HG03558 (cell line): ENCODE results near the gene GPR162.

ENCODE experiments used
- ATAC-seq: cut with Tn5 transposase; IDR thresholded peaks from one replicate; pipeline ENCODE4 v1.9.1; 2021; ENCODE audit warnings: moderate number of reproducible peaks; ENCODE audit not compliant: unreplicated experiment; ENCODE audit errors: extremely low read depth

The GPR162 gene

DNA sequence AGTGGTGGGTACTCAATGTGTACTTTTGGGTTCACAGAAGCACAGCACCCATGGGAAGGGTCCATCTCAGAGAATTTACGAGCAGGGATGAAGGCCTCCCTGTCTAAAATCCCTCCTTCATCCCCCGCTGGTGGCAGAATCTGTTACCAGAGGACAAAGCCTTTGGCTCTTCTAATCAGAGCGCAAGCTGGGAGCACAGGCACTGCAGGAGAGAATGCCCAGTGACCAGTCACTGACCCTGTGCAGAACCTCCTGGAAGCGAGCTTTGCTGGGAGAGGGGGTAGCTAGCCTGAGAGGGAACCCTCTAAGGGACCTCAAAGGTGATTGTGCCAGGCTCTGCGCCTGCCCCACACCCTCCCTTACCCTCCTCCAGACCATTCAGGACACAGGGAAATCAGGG lies 1.5 kb upstream of the GPR162 start:
- no peak for ATAC-seq

DNA sequence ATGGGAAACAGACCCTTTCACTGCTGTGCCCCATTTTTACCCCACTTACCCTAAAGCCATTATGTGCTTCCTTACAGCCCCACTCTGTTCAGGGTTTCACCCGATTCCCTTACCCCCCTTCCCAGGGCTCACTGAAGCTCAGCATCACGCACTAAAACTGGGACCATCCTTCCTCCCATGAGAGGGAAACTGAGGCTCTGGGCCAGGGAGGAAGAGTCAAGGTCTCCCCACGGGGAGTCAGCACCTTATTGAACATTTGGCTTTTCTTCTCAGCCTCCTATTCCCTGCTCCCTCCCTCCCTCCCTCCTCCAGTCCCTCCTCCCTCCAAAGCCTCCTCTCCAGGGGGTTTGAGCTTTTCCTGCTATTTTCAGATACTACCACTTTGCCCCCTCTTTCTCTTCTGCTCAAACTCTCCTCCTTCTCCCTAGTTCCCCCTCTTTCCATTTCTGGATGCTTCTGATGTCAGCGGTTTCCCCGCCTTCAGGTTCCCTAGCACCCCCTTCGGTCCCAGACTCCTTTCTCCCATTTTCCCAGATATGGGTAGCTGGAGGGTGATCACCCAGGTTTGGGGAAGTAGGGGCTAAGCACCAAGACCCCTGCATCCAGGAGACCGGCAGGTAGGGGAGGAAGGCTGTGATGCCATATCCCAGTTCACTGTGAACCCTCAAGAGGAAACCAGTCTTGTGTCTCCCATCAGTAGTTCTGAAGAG lies 960 bp downstream of the GPR162 start:
- no peak for ATAC-seq

DNA sequence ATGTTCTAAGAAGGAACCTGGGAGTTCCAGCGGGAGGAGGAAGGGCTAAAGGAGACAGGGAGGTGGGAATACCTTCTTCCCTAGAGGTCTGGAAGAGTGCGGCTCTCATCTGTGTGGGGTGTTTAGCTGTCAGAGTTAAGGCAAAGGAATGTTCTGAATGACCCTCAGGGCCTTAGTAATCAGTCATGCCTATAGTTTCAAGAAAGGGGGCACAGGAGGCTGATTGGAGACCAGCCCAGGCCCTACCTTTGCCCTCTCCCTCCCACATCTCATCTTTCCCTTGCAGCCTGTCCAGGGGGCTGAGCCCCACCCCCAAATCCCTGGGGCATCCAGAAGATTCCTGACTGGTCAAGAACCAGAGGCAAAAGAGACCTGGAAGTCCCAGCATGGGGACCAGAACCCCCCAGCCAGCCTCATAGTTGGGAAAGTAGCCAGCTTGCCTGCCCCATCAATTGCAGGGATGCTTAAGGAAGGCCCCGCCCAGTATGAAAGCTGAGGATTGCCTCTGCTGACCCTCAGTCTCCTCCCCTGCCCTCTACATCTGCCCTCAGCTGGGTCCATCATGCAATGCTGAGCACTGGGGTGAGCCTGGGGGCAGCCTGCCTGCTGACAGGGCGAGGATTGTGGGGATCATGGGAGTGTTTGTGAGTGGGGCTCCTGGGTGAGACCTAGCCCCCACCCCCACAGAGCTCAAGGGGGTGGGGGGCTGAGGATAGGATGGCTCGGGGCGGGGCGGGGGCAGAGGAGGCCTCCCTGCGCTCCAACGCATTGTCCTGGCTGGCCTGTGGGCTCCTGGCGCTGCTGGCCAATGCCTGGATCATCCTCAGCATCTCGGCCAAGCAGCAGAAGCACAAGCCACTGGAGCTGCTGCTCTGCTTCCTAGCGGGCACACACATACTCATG lies 1.8 kb downstream of the GPR162 start:
- ATAC-seq = no peak

DNA sequence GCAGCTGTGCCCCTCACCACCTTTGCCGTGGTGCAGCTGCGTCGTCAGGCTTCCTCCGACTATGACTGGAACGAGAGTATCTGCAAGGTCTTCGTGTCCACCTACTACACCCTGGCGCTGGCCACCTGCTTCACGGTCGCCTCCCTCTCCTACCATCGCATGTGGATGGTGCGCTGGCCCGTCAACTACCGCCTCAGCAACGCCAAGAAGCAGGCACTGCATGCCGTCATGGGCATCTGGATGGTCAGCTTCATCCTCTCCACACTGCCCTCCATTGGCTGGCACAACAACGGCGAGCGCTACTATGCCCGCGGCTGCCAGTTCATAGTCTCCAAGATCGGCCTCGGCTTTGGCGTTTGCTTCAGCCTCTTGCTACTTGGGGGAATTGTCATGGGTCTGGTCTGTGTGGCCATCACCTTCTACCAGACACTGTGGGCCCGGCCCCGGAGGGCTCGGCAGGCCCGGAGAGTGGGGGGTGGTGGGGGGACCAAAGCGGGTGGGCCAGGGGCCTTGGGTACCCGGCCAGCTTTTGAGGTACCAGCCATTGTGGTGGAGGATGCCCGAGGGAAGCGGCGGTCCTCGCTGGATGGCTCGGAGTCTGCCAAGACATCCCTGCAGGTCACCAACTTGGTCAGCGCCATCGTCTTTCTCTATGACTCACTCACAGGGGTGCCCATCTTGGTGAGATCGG lies 2.6 kb downstream of the GPR162 start:
- ATAC-seq = no peak

DNA sequence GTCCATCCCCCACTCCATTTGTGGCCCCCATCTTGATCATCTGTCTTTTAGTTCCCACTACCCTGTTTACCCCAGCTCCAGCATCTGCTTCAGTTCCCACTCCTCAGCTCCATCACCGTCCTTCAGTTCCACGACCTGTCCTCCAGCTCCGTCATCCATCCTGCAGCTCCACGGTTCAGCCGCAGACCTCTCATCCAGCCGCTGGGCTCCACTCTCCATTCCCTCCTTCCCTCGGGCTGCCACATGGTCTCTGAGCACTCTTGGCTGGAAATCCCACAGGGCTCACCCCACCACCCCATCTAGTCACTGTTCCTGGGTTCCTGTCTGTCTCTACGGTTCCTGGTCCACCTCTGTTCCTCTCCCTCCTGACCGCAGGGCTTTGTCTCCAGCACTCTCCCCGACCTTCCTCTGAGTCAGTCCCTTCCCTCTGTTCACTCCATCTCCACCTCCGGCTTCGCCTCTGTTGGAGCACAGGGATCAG lies 3.3 kb downstream of the GPR162 start:
- no peak for ATAC-seq

DNA sequence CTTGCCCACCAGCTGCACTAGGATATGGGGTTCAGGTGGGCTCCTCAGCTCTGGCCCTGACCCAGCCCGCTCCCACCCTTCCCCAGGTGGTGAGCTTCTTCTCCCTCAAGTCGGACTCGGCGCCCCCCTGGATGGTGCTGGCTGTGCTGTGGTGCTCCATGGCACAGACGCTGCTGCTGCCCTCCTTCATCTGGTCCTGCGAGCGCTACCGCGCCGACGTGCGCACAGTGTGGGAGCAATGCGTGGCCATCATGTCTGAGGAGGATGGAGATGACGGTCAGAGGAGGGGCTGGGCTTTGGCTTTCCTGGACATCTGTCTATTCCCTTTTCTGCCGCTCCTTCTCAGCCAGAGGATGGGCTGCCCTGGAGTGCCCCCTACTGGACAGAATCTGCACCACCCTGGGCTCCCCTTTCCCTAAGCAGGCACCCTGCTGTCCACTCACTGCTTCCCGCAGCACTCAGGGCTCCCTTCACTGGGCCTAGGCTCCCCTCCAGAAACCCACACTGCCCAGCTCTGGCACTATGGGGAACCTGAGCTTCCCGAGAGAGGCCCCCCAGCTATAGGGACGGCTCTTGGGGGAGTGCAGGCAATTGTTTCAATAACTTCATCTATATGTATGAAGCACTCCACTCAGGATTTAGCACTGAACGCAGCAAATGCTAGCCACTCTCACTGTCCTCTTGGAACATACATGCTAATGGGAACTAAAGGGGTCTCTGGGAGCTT lies 3.9 kb downstream of the GPR162 start:
- no peak for ATAC-seq

DNA sequence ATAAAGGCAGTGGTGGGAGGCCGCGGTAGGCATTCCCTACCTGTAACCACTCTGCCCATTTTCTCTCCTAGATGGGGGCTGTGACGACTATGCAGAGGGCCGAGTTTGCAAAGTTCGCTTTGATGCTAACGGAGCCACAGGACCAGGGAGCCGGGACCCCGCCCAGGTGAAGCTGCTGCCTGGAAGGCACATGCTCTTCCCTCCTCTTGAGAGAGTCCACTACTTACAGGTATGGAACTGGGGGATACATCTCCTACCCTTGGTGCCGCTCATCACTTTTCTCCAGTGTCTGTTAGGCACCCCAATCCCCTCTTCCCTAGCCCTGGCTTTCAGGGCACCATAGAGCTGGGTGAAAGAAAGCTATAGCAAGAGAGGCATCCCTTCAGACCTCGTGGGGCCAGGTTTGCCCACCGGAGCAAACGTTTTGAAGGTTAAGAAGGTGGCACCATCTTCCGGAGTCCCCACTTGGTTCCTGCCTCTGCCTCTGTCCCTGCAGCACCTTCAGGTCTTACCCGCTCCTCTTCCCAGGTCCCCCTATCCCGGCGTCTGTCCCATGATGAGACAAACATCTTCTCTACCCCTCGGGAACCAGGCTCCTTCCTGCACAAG lies 4.6 kb downstream of the GPR162 start:
- ATAC-seq = no peak

DNA sequence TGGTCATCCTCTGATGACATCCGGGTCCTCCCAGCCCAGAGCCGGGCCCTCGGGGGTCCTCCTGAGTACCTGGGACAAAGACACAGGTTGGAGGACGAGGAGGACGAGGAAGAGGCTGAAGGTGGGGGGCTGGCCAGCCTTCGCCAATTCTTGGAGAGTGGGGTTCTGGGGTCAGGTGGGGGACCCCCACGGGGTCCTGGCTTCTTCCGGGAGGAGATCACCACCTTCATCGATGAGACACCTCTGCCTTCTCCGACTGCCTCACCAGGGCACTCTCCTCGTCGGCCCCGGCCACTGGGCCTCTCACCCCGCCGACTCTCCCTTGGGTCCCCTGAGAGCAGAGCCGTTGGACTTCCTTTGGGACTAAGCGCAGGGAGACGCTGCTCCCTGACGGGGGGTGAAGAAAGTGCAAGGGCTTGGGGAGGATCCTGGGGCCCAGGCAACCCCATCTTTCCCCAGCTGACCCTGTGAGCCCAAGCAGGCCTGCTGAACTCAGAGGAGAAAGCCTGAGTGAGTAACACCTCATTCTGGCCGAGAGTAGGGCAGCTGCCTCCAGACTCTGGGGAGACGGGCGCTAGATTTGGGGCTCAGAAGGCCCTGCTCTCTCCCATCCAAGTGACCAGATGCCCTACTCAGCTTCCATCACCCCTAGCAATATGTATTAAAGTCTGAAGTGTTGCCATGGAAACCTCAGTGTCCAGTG lies 5.3 kb downstream of the GPR162 start:
- no peak for ATAC-seq

DNA sequence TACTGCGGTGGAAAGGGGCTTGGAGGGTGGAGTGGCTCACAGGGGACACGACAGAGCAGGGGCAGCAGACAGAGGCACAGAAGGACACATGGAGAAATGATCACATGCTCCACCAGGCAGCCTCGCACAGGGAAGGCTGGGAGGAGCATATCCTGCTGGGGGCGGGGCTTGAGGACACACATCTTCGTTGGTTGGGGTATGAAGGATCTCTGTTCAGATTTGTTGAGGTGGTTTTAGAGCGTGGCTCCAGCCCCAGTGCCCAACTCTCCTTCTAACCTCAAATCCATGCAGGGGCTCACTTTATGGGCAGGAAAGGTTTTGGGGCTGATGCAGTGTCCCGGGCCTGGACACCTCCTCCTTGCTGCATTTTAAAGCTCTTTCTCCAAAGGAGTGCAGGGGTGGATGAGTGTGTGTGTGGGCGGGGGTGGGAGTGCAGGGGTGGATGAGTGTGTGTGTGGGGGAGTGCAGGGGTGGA lies 5.9 kb downstream of the GPR162 start:
- no peak for ATAC-seq

DNA sequence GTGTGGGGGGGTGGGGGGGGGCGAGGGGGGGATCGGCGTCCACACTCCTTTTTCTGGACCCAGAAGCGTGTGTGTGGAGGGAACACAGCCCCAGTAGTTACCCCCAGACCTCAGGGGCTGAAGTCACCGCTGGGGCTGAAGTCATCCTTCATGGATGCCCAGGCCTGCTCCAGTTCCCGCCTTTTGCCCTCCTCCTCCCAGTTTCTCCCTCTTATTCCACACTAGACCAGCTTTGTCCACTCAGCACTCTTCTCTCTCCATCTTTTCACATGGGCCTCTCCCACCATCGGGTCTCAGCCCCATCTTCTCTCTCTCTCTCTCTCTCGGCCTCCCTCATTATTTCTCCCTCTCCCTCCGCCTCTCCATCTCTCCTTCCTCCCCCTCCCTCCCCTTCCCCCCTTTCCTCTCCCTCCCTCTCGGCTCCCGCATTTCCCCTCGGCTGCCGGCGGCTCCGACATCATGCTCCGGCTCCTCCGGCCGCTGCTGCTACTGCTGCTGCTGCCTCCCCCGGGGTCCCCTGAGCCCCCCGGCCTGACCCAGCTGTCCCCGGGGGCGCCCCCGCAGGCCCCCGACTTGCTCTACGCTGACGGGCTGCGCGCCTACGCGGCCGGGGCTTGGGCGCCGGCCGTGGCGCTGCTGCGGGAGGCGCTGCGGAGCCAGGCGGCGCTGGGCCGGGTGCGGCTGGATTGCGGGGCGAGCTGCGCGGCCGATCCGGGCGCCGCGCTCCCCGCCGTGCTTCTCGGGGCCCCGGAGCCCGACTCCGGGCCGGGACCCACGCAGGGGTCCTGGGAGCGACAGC lies 6.6 kb downstream of the GPR162 start, which contains the start of gene P3H3:
Gene P3H3 (plus strand): TSS at position 426 of the 799 bp plus-strand sequence. CDS start 34 bp downstream, at position 460.
- ATAC-seq = no peak

DNA sequence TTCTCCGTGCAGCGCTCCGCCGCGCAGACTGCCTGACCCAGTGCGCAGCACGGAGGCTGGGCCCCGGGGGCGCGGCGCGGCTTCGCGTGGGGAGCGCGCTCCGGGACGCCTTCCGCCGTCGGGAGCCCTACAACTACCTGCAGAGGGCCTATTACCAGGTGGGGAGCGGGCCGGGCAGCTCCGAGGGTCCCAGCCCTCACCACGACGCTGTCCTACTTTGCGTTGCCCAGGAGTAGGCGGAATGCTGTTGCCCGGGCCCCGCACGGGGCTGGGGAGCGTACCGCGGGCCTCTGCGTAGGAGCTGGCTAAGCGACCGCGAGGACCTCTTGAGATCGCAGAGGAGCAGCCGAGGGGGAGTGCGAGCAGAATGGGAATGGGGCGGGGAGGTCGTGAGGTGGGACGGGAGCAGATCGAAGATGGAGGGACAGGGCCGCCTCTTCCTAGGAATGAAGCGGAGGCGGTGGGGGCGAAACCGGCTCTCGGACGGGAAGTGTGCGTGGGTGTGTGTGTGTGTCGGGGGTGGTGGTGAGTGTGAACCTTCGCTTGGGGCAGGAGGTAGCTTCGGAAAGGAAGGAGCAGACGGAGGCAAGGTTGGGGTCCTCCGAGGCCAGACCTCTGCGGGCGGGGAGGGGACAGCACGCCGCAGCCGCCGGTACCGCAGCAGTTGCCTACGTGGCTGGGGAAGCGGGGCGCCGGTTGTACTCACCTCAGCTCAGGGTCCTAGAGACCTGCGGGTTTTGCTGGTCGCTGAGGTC lies 7.3 kb downstream of the GPR162 start:
- no peak for ATAC-seq

DNA sequence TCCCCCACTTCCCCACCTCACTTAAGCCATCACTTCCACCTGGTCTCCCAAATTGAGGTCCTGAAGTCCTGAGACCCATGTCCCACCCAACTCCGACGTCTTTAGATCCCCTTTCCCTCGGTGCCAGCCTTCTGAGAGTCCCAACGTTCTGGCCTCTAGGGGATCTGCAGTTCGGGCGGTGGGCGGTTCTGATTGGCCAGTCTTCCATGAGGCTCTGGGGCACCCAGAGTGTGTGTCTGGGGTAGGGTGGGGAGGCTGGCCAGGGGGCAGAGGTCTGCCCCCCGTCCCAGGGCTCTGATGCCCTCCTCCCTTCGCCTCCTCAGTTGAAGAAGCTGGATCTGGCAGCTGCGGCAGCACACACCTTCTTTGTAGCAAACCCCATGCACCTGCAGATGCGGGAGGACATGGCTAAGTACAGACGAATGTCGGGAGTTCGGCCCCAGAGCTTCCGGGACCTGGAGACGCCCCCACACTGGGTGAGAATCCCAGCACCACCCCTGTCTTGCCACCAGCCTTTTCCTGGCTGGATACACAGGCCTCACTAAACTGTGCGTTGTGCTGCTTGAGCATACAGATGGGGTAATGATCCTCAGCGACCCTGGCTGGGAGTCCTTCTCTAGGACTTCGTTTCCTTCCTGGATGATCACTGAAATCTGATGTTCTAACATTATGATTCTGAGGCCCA lies 8.1 kb downstream of the GPR162 start:
- no peak for ATAC-seq

DNA sequence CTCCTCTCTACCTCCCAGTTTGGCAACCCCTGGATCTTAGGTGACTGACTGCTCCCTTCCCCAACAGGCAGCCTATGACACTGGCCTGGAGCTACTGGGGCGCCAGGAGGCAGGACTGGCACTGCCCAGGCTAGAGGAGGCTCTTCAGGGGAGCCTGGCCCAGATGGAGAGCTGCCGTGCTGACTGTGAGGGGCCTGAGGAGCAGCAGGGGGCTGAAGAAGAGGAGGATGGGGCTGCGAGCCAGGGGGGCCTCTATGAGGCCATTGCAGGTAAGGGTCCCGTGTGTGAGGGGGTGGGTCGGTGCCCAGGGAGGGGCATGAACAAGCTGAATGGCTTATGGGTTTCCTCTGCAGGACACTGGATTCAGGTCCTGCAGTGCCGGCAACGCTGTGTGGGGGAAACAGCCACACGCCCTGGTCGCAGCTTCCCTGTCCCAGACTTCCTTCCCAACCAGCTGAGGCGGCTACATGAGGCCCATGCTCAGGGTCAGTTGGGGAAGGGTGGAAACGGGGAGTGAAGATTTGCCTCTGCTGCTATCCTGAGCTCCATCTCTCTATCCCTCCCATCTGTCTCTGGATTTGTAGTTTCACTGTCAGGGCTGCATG lies 8.8 kb downstream of the GPR162 start:
- ATAC-seq = no peak

DNA sequence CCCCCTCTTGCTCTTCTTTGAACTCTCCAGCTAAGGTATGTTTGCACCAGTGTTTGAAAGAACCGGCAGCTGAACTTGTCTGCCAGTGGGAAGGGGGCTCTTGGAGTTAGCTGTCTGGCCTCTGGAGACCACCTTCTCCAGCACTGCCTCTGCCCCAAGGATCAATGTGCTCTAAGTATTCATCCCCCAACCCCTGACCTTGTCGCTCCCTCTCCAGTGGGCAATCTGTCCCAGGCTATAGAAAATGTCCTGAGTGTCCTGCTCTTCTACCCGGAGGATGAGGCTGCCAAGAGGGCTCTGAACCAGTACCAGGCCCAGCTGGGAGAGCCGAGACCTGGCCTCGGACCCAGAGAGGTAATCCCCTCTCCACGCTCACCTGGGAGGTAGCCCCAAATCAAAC lies 9.4 kb downstream of the GPR162 start:
- ATAC-seq = no peak

DNA sequence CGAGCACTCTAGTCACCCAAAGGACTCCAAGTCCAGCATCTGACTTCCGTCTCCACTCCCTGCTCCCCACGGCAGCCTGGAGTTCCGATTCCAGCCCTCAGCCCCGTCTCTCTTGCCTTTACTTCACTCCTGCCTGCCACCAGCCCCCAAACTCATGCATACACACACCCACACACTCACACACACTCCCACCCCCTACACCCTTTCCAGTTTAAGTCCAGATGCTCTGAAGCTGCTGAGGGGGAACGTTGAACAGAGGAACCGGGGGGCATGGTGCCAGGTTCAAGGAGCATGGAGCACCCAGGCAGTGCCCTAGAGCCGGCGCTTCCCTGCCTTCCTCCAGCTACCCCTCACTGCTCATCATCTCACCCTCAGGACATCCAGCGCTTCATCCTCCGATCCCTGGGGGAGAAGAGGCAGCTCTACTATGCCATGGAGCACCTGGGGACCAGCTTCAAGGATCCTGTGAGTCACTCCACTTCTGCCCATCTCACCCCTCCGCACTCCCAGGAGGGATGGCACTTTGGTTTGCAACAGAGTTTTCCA lies 9.9 kb downstream of the GPR162 start:
- ATAC-seq = no peak

DNA sequence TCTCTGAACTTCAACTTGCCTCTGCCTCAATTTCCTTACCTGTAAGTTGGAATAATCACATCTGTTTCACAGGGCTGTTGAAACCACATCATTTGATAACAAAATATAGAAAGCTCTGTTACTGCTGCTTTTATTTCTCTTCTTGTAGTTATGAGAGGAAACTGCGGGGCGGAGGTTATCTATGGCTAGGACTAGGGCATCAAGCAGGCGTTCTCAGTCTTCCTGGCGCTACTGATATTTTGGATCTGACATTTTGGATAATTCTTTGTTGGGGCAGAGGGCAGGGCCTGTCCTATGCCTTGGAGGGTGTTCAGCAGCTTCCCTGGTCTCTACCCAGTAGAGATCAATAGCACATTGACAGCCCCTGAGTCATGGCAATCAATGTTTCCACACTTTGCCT lies 10.5 kb downstream of the GPR162 start:
- no peak for ATAC-seq
